Liver (tissue), 3 donors: ENCODE measurements around the gene DNM2.

ENCODE experiments used
- CTCF ChIP-seq: fragments of 150-350 bp; IDR thresholded peaks from 2 replicates; pipeline ENCODE4 v1.5.1; 2017; ENCODE audit warnings: improper control_type of control experiment, low read depth, low read length; ENCODE audit not compliant: missing input control
- EGR1 ChIP-seq, 2 donors: IDR thresholded peaks; 2 replicates each; pipeline ENCODE4 v1.6.1; 2016 to 2018; ENCODE audit warnings: antibody characterized with exemption in 2 of 2, low read depth in 2 of 2
- FOXA2 ChIP-seq: IDR thresholded peaks from 2 replicates; pipeline ENCODE4 v1.6.1; 2016; ENCODE audit warnings: antibody characterized with exemption
- MAX ChIP-seq: IDR thresholded peaks from 2 replicates; pipeline ENCODE4 v1.6.1; 2016; ENCODE audit warnings: antibody characterized with exemption
- REST ChIP-seq: IDR thresholded peaks from 2 replicates; pipeline ENCODE4 v1.6.1; 2016; ENCODE audit warnings: antibody characterized with exemption, mild to moderate bottlenecking
- SP1 ChIP-seq: IDR thresholded peaks from 2 replicates; pipeline ENCODE4 v1.6.1; 2018; ENCODE audit warnings: antibody characterized with exemption, mild to moderate bottlenecking
- donor health status: healthy.
- donor health status: healthy.

GRCh38 chr19:10835089-10835753, 117.3 kb downstream of the DNM2 start:
- TF ChIP-seq CTCF (no peak), EGR1 (IDR thresholded peaks at IDR 0.05; ENCODE audit: low read depth in 2 of 2) (peak; percentile 85 to 96), FOXA2 (no peak), MAX (no peak), REST (no peak), SP1 (no peak)
